GM13976 (cell line): ENCODE results near the gene GATM.

Experiments
- DNase-seq: peaks from one replicate; pipeline ENCODE4 v3.0.0; 2012; ENCODE audit warnings: low spot score
- CTCF ChIP-seq: IDR thresholded peaks from 2 replicates; pipeline ENCODE4 v1.5.1; 2012; ENCODE audit warnings: borderline replicate concordance, mild to moderate bottlenecking; ENCODE audit not compliant: insufficient read depth; ENCODE audit errors: extremely low read depth, missing control alignments, control extremely low read depth
- in situ Hi-C: fragments of 300-500 bp; cut with MboI; formaldehyde crosslinking; loops from one replicate; pipeline ENCODE4 v1.12.0; 2022; ENCODE audit warnings: low sequenced_read_pairs, mixed read lengths, inconsistent platforms; ENCODE audit not compliant: unreplicated experiment

GATM gene, protein sequence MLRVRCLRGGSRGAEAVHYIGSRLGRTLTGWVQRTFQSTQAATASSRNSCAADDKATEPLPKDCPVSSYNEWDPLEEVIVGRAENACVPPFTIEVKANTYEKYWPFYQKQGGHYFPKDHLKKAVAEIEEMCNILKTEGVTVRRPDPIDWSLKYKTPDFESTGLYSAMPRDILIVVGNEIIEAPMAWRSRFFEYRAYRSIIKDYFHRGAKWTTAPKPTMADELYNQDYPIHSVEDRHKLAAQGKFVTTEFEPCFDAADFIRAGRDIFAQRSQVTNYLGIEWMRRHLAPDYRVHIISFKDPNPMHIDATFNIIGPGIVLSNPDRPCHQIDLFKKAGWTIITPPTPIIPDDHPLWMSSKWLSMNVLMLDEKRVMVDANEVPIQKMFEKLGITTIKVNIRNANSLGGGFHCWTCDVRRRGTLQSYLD

DNA sequence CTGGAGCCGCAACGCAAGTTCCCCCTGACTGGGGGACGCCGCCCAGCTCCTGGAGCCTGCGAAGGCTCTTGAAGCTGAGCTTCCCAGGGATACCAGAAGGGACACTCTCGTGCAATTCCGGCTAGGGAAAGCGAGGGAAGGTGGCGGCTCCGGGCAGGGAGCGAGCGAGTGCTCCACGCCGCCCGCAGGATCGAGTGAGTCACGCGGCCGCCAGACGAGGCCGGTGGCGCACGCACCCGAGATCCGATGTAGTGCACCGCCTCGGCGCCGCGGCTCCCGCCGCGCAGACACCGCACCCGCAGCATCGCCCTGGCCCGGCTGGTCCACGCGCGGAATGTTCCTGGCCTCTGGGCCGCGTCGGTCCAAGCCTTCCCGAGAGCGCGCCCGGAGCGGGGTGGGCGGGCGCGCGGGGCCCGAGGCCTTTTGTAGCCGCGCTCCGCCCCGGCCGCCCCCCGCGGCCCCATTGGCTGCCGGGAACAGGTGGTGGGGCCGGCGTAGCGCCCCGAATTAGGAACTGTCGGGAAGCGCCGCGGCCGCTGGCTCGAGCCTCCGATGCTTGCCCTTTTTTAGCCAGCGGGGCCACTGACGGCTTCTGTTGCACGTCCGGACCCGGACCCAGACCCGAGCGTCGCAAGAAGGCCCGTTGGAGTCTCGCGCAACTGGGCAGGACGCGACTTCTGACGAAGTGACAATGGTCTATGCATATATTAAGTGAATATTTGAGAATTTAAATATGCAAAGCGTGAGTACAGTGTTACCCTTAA is at the start of gene GATM:
TSS of gene GATM (minus strand) at position 396 of the 764 bp plus-strand sequence. CDS start at position 305, 91 bp downstream.
- TF ChIP-seq CTCF: no peak
- DNase-seq: peak; percentile 95
- in situ Hi-C loops: no loop called here

GRCh38 chr15:45427085-45427484 is 48.7 kb upstream of the GATM start:
- in situ Hi-C loops: no loop called here
- no peak for DNase-seq

GRCh38 chr15:45425135-45425534 is 46.8 kb upstream of the GATM start:
- in situ Hi-C loops: no loop called here
- DNase-seq: no peak
- TF ChIP-seq CTCF: no peak

More at GRCh38 chr15:45427085-45427484, 48.7 kb upstream of the GATM start:
- TF ChIP-seq CTCF: no peak

DNA sequence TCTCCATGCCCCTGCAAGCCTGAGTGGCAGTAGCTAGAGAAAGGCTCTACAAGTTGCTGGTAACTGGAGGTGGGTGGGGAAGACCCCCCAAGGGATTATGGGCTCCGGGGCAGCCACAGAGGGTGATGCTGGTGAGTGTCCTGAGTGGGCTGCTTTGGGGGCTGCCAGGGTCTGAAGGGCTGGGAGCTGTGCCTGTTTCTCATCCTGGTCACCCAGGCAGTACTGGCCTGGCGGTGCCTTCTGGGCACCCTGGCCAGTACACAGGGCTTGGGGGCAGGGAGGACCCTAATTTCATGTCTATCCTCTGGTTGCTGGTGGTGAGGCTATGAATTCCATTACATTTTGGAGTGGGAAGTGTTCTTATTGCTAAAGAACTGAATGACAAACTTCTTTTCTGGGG is 46.1 kb upstream of the GATM start:
- in situ Hi-C loops: no loop called here
- no peak for TF ChIP-seq CTCF

GRCh38 chr15:45417303-45417950 is 39.1 kb upstream of the GATM start:
- in situ Hi-C loops: no loop called here
- DNase-seq: no peak
- TF ChIP-seq CTCF: no peak

More for the DNA sequence above, 46.1 kb upstream of the GATM start:
- DNase-seq: no peak

- DNase-seq: no peak
- in situ Hi-C loops: no loop called here
- no peak for TF ChIP-seq CTCF
Observed at GRCh38 chr15:45414215-45414885, 36.0 kb upstream of the GATM start.
